Measurements from ENCODE around the gene LCE4A.

The LCE4A gene

DNA sequence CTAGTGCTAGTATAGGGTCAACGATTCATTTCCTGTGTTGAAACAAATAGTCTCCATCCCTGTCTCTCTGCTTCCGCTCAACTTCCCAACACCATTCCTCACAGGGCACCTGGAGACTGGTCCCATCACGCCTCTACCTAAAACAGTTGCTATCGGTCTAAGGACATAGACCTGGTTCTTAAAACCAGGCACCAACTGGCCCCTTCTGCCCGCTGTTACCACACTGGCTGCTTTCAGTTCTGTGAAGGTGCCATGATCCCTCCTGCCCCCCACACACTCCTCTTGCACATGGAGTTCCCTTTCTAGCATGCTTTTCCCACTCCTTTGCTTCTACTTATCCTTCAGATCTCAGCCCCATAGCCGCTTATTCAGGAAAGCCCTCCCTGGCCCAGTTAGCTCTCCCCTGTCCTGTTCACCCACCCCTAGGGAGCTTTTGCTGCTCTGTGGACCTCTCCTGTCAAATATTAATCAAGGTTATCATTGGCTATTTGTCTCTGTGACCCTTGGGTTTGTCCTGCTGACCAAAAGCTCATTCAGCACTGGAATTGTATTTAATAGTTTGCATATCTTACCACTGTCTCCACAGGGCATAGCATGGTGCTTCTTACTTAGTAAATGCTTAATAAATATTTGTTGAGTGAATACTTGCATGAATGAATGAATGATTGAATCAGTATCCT lies 37.9 kb downstream of the LCE4A start:
- DNase-seq (ENCODE audit: low read depth in 2 of 2), result no peak

DNA sequence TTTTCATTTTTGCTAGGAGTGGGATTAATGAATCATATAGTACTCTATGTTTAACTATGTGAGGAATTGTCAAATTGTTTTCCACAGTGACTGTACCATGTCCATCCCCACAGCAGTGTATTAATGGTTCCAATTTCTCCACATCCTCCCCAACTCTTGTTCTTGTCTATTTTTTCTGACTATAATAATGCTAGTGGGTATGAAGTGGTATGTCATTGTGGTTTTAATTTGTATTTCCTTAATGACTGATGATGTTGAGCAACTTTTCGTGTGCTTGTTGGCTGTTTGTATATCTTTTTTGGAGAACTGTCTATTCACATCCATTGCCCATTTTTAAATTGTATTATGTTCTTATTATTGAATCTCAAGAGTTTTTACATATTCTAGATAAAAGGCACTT lies 39.9 kb downstream of the LCE4A start:
- no peak for DNase-seq (ENCODE audit: low read depth in 2 of 2)

DNA sequence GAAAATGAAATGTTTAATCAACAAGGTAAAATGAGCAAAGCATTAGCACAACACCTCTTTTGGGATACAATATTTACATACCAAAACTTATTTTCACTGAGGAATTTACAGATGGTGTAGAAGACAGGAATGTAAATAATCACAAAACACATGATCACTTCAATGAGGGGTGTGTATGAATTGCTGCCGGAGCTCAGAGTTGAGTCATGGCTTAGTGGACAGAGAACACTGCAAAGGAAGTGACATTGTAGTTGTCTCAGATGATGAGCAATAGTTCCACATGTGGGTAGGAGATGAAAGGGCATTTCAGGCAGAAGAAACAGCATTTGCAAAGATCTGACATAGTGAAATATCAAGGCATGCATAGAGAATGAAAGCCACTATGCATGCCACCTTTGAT lies 44.3 kb downstream of the LCE4A start:
- DNase-seq (ENCODE audit: low read depth in 2 of 2), result no peak

DNA sequence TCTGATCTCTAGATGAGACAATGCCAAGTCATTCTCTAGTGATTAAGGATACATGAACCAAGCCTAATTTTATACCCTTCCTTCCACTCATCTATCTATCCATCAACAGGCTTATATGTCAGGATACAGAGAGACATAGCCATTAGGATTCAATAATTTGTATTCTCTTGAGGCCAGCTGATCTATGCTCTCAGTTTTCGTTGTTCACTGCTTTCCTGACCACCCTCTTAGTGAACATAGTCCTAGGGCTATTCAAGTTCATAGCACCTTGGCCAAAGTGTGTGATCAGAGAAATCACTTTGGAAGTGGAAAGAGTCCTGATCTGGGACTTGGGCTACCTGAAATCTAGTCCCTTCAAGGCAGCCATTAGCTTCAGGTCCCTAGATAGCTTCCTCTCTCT lies 45.6 kb downstream of the LCE4A start:
- DNase-seq (ENCODE audit: low read depth in 2 of 2), result no peak

DNA sequence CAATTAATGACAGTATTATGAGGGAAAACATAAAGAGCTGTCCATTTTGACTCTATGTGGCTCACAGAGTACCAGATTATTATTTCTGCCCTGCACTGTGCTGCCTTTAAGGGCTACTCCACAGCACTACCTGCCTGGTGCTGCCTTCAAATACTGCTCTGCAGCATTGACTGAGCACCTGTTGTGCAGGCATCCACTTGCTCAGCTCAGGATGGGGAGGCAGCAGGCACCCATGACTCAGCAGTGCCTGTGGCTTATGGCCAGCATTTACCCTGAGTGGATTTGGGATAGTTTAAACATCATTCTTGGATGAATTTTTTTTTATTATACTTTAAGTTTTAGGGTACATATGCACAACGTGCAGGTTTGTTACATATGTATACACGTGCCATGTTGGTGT lies 48.9 kb downstream of the LCE4A start:
- no peak for DNase-seq (ENCODE audit: low read depth in 2 of 2)

DNA sequence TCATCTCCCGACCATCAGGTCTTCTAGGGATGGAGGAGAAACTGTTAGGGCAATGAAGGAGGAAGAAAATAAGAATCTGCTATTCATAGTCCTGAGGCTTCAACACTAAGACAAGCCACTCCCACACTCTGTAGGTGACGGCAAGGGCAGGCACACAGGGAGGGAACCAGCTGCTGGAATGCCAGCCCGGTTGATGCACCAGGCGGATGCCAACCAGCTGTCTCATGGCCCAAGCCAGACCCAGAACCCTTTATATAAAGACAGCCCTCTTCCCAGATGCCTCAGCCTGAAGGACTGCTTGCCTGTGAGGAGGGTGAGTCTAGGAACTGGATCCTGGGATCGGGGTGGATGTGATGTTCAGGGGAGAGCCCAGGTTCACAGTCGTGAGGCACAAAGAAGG lies 49.8 kb downstream of the LCE4A start, which contains the start of gene KPRP:
TSS of gene KPRP (plus strand) at position 279 of the 400 bp plus-strand sequence. CDS start 1,564 bp downstream, outside the sequence.
- DNase-seq (ENCODE audit: low read depth in 2 of 2), result no peak

DNA sequence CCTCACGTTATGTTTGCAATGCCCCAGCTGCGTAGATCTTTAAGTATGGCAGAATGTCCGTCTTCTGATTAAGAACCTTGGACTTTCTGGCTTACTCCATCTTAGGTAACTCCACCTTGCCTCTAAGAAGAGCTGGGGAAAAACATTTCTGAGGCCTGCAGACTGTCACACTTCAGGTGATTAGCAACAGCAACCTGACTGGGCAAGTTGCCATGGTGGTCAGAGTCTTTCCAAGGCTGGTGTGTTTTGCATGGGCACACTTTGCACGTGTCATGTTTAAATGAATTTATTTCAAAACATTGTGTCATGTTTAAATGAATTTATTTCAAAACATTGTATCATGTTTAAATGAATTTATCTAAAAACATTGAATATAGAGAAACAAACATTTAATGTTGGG lies 50.7 kb downstream of the LCE4A start:
- DNase-seq (ENCODE audit: low read depth in 2 of 2), result no peak

All from stimulated activated CD8-positive, alpha-beta memory T cell treated with anti-CD3 and anti-CD28 coated beads, Interleukin-2, amount 100 ng/mL, for 48 hours (primary cell).